Activated T-helper 1 cell treated with anti-CD3 and anti-CD28 coated beads, Interleukin-12 subunit alpha, Interleukin-12 subunit beta, Interleukin-2, Interleukin-4 antibody, amounts not matched to agents 30 ng/mL and 10 ng/mL and 1 ng/mL, durations not matched to agents 14 hours and 24 hours and 36 hours (primary cell): ENCODE measurements around the gene ADRB1. TPM values are rescaled to one million over a fixed set of nuclear protein-coding genes. Genes with fewer than 3 reads are reported as not detected.

Experiments
- DNase-seq: peaks from one replicate; pipeline ENCODE4 v3.0.0; 2021; ENCODE audit warnings: low spot score
- H3K27ac Mint-ChIP-seq: one replicate; pipeline ENCODE4 v1.8.0; 2021; ENCODE audit warnings: mild to moderate bottlenecking, mixed read lengths
- H3K27me3 Mint-ChIP-seq: one replicate; pipeline ENCODE4 v1.8.0; 2022; ENCODE audit warnings: mild to moderate bottlenecking, moderate library complexity, mixed read lengths; ENCODE audit not compliant: insufficient read depth
- H3K36me3 Mint-ChIP-seq: one replicate; pipeline ENCODE4 v1.8.0; 2021; ENCODE audit warnings: low read depth, mixed read lengths
- H3K4me1 Mint-ChIP-seq: one replicate; pipeline ENCODE4 v1.8.0; 2021; ENCODE audit warnings: low read depth, mixed read lengths
- H3K4me3 Mint-ChIP-seq: one replicate; pipeline ENCODE4 v1.8.0; 2021; ENCODE audit warnings: mild to moderate bottlenecking, moderate library complexity, mixed read lengths
- H3K9me3 Mint-ChIP-seq: one replicate; pipeline ENCODE4 v1.8.0; 2021; ENCODE audit warnings: mixed read lengths
- intact Hi-C: fragments of 100-400 bp; cut with micrococcal nuclease; formaldehyde crosslinking; loops from one replicate; pipeline ENCODE4 v1.15.1; 2024
- total RNA-seq: library from RNA; stranded (reverse); gene quantifications from 2 replicates; pipeline ENCODE4 v1.2.3, GENCODE V29; 2022

The ADRB1 gene
- total RNA-seq, 1 donor from 2014 or later, result not detected

DNA sequence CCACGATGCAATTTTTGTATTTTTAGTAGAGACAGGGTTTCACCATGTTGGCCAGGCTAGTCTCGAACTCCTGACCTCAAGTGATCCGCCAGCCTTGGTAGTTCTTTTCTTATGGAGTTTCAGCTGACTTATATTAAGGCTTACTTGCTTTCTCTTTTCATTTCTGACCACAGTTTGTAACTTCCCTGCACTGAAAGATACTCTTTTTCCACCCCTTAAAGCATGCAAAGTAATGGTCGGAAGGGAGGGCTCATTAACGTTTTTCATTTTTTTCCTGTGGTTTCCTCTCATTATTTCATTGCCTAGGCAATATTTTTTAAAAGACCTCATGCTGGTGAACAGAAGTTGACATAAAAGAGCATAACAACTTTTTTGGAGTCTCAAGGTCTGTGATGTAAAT, 27.0 kb downstream of the ADRB1 start:
- DNase-seq, result no peak
- no peak overlapping the region for H3K27ac Mint-ChIP-seq
- no peak overlapping the region for H3K4me3 Mint-ChIP-seq
- H3K27me3 Mint-ChIP-seq, result peaks cover 9% of the 10 kb centered on the region
- H3K4me1 Mint-ChIP-seq, result peaks cover 23% of the 10 kb centered on the region
- intact Hi-C loops, result no loop called here
- peaks cover 3% of the 10 kb centered on the region for H3K36me3 Mint-ChIP-seq
- H3K9me3 Mint-ChIP-seq, result no peaks in the 10 kb centered on the region

- Mint-ChIP-seq H3K36me3 (peaks cover 3% of the 10 kb centered on the region), H3K4me3 (no peak overlapping the region), H3K4me1 (peaks cover 23% of the 10 kb centered on the region), H3K27ac (no peak overlapping the region), H3K9me3 (no peaks in the 10 kb centered on the region), H3K27me3 (peaks cover 12% of the 10 kb centered on the region)
- intact Hi-C loops, result no loop called here
- DNase-seq, result no peak
Observed at GRCh38 chr10:114071178-114071577, 27.5 kb downstream of the ADRB1 start.

DNA sequence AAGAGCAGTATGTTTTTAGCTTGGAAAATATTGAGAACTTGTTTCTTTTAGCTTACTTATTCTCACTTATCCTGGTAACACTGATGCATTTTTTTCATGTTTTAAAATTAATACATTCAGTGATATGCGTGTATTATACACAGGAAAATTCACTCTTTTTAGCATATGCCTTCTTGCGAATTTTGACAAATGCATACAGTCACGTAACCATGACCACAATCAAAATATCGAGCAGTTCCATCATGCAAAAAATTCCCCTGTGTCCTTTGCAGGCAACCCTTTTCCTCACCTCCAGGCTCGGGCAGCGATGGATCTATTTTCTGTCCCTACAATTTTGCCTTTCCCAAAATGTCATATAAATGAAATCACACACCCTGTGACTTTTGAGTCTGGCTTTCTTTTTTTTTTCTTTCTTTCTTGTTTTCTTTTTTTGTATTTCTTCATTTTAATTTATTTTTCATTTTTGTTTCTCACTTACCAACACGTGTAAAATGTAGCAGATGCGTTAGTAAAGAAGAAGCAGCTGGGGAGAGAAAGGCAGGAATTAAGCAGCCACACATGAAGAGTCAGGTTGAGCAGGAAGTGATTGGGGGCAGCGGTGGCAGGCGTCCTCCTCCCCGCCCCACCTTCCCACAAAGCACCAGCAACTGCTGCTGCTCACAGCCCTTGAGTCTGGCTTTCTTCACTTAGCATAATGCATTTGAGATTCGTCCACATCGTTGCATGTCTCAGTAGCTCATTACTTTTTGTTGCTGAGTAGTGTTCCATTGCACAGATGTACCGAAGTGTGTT, 29.9 kb downstream of the ADRB1 start:
- Mint-ChIP-seq H3K9me3 (no peaks in the 10 kb centered on the region), H3K27me3 (peaks cover 24% of the 10 kb centered on the region), H3K4me1 (peaks cover 9% of the 10 kb centered on the region), H3K27ac (no peak overlapping the region), H3K36me3 (no peaks in the 10 kb centered on the region), H3K4me3 (no peak overlapping the region)
- intact Hi-C loops, result no loop called here
- no peak for DNase-seq

- intact Hi-C loops, result no loop called here
- Mint-ChIP-seq H3K4me1 (peaks cover 9% of the 10 kb centered on the region), H3K9me3 (no peaks in the 10 kb centered on the region)
Observed at GRCh38 chr10:114075093-114075492, 31.4 kb downstream of the ADRB1 start.

GRCh38 chr10:114077347-114077746, 33.7 kb downstream of the ADRB1 start:
- intact Hi-C loops, result no loop called here
- peaks cover 9% of the 10 kb centered on the region for H3K4me1 Mint-ChIP-seq
- no peak overlapping the region for H3K27ac Mint-ChIP-seq
- H3K9me3 Mint-ChIP-seq, result no peaks in the 10 kb centered on the region
- peaks cover 29% of the 10 kb centered on the region for H3K27me3 Mint-ChIP-seq
- DNase-seq, result no peak
- no peak overlapping the region for H3K4me3 Mint-ChIP-seq
- H3K36me3 Mint-ChIP-seq, result no peaks in the 10 kb centered on the region

More at GRCh38 chr10:114075093-114075492, 31.4 kb downstream of the ADRB1 start:
- DNase-seq, result no peak
- peaks cover 27% of the 10 kb centered on the region for H3K27me3 Mint-ChIP-seq
- no peak overlapping the region for H3K27ac Mint-ChIP-seq
- no peak overlapping the region for H3K4me3 Mint-ChIP-seq
- H3K36me3 Mint-ChIP-seq, result no peaks in the 10 kb centered on the region

GRCh38 chr10:114077815-114078219, 34.2 kb downstream of the ADRB1 start:
- Mint-ChIP-seq H3K9me3 (no peaks in the 10 kb centered on the region), H3K4me1 (peaks cover 9% of the 10 kb centered on the region), H3K27ac (no peak overlapping the region), H3K36me3 (no peaks in the 10 kb centered on the region), H3K27me3 (peaks cover 31% of the 10 kb centered on the region), H3K4me3 (no peak overlapping the region)
- no peak for DNase-seq
- intact Hi-C loops, result no loop called here

DNA sequence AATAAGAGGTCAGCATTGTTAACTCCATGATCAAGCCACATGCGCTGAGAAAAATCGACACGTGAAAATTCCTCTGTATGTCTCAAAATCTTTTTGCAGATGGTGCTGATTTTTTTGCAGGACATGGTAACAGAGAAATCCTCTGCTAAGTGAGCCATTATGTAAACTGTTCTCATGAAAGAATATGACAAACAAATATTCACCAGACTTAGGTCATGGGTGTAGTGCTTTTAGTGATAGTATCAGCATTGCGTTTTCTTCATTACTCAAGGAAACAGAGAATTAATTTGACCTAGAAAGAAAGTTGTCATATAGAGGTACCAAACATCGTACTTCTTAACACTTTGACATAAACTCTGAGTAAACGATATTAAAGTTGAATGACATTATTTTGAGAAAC, 34.7 kb downstream of the ADRB1 start:
- no peak for DNase-seq
- no peak overlapping the region for H3K27ac Mint-ChIP-seq
- H3K4me1 Mint-ChIP-seq, result peaks cover 8% of the 10 kb centered on the region
- no peak overlapping the region for H3K4me3 Mint-ChIP-seq
- peaks cover 31% of the 10 kb centered on the region for H3K27me3 Mint-ChIP-seq
- no peaks in the 10 kb centered on the region for H3K9me3 Mint-ChIP-seq
- no peaks in the 10 kb centered on the region for H3K36me3 Mint-ChIP-seq
- intact Hi-C loops, result no loop called here

GRCh38 chr10:114079421-114079820, 35.8 kb downstream of the ADRB1 start:
- Mint-ChIP-seq H3K4me3 (no peak overlapping the region), H3K4me1 (no peaks in the 10 kb centered on the region), H3K27me3 (peaks cover 27% of the 10 kb centered on the region), H3K27ac (no peak overlapping the region), H3K9me3 (no peaks in the 10 kb centered on the region), H3K36me3 (no peaks in the 10 kb centered on the region)
- DNase-seq, result no peak
- intact Hi-C loops, result no loop called here

DNA sequence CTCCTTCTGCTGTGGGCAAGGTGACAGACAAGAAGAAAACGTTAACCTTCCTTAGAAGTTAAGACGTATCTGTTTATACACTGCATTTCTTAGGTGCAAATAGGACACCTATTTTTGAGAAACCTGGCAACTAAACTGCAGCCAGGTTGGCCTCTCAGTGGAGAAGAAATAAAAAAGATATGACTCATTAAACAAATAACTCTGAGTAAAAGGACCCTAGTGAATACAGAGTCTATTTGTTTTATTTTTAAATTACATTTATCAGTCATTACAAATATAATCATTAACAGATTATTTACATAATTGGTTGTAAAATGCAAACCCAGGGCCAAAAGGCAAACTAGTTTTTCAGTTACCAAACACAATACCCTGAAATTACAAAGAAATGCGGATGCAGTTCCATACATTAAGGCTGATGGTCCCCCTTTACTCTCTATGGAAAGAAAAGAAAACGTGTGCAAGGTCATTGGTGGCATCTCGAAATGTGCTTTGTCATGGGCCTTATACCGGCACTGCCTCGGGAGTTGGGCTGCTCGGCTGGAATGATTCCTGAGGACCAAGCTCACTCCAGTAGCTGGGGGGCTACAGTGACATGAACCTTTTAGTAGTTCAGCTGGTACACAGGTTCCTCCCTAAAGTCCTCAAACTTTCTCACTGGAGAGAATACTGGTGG, 38.4 kb downstream of the ADRB1 start:
- Mint-ChIP-seq H3K4me3 (no peak overlapping the region), H3K4me1 (no peaks in the 10 kb centered on the region), H3K36me3 (no peaks in the 10 kb centered on the region), H3K27ac (no peak overlapping the region), H3K9me3 (no peaks in the 10 kb centered on the region), H3K27me3 (peaks cover 17% of the 10 kb centered on the region)
- intact Hi-C loops, result loop anchor here (2.0 to 5.0 kb wide), 3 partner anchors 120 to 401 kb away; partner anchors contain the start of genes DCLRE1A and NHLRC2
- no peak for DNase-seq

GRCh38 chr10:114083040-114083439, 39.4 kb downstream of the ADRB1 start:
- Mint-ChIP-seq H3K27ac (no peak overlapping the region), H3K36me3 (no peaks in the 10 kb centered on the region), H3K4me1 (no peaks in the 10 kb centered on the region), H3K4me3 (no peak overlapping the region), H3K9me3 (no peaks in the 10 kb centered on the region), H3K27me3 (peaks cover 12% of the 10 kb centered on the region)
- no peak for DNase-seq
- intact Hi-C loops, result loop anchor here (2.0 to 5.0 kb wide), 3 partner anchors 121 to 402 kb away; partner anchors contain the start of genes DCLRE1A and NHLRC2

DNA sequence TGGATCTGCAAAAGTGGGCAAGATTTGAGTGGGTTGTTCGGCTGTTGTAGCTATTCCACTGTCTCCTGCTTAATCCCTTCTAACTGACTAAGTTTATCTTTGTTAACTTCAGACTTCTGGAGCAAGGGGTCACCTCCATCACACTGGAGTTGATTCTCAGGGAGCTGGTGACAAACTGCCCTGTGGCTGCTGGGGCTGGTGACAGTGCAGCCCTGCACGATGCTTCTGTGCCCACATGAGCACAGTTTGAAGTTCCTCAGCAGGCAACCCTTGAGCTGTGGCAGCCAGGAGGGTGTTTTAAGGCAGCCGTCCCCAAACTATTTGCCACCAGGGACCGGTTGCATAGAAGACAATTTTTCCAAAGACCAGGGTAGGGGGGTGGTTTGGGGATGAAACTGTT, 40.5 kb downstream of the ADRB1 start:
- Mint-ChIP-seq H3K9me3 (no peaks in the 10 kb centered on the region), H3K27me3 (peaks cover 10% of the 10 kb centered on the region), H3K36me3 (no peaks in the 10 kb centered on the region), H3K4me1 (no peaks in the 10 kb centered on the region), H3K27ac (no peak overlapping the region), H3K4me3 (no peak overlapping the region)
- intact Hi-C loops, result loop anchor here (5.0 kb wide), 2 partner anchors 122 to 232 kb away; partner anchors contain the start of genes DCLRE1A and NHLRC2
- no peak for DNase-seq

DNA sequence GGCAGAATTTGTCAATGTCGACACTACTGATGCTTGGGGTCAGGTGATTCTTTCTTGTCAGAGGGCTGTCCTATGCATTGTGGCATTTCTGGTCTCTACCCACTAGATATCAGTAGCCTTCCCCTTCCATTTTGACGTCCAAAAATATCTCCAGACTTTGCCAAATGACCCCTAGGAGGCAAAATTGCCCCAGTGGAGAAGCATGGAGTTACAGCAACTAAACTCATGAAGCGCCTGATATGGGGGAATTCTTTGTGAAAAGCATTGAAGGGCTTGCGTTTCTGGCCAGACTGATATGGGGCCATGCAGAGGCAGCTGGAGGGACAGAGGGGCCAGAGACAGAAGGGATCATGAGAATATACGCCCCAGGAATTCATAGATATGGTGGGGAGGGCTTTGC, 43.6 kb downstream of the ADRB1 start:
- Mint-ChIP-seq H3K27me3 (peaks cover 3% of the 10 kb centered on the region), H3K36me3 (no peaks in the 10 kb centered on the region), H3K27ac (no peak overlapping the region), H3K4me3 (no peak overlapping the region), H3K4me1 (no peaks in the 10 kb centered on the region), H3K9me3 (no peaks in the 10 kb centered on the region)
- intact Hi-C loops, result no loop called here
- DNase-seq, result no peak

DNA sequence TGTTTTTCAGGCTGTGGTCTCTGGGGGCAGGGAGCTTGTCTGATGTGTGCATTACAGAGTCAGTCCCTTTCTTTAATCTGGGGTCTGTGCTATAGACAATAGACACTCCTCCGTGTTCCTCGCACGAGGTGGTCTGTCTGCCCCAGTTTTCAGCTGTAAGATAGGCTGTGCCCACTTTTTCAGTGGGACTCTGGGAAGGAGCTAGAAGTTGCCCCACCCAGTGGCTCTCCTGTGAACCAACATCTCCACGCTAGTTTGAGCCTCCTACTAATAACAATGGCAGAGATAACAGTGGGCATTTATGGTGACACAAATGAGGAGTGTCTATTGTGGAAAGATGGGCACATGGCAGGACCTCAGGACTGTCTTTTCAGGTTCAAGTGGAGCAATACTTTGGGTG, 44.0 kb downstream of the ADRB1 start:
- H3K4me3 Mint-ChIP-seq, result no peak overlapping the region
- H3K36me3 Mint-ChIP-seq, result no peaks in the 10 kb centered on the region
- H3K27ac Mint-ChIP-seq, result no peak overlapping the region
- intact Hi-C loops, result no loop called here
- no peak for DNase-seq
- peaks cover 1% of the 10 kb centered on the region for H3K27me3 Mint-ChIP-seq
- H3K9me3 Mint-ChIP-seq, result no peaks in the 10 kb centered on the region
- no peaks in the 10 kb centered on the region for H3K4me1 Mint-ChIP-seq
